DND-41 (cell line): ENCODE measurements around the gene SLC38A10.

ENCODE experiments used
- EZH2 ChIP-seq: IDR thresholded peaks from 3 replicates; pipeline ENCODE4 v1.6.1; 2012; ENCODE audit warnings: borderline replicate concordance, low read depth, mild to moderate bottlenecking, moderate library complexity, low read length, inconsistent platforms; ENCODE audit not compliant: severe bottlenecking
- TF ChIP-seq, protein P1 (sequence below): IDR thresholded peaks from 2 replicates; pipeline ENCODE4 v1.5.1; 2012; ENCODE audit warnings: borderline replicate concordance, low read length, moderate library complexity, mild to moderate bottlenecking; ENCODE audit not compliant: poor library complexity, severe bottlenecking; ENCODE audit errors: extremely low read depth

DNA sequence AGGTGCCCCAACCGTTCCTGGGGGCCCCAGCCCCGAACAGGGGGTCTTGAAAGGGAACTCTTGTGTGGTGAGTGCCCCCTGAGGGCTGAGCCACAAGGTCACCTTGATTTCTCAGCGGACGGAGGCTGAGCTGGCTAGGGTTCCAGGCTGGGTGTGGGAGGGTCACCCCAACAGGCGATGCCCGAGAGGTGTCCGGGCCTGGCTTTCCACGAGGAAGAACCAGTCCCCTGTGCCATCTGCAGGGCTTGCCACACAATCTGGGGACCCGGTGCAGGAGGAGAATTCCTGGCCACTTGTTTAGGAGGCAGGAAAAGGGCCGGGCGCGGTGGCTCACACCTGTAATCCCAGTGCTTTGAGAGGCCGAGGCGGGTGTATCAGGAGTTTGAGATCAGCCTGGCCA lies 16.8 kb upstream of the SLC38A10 start:
- TF ChIP-seq EZH2, result no peak
- TF ChIP-seq, protein P1, sequence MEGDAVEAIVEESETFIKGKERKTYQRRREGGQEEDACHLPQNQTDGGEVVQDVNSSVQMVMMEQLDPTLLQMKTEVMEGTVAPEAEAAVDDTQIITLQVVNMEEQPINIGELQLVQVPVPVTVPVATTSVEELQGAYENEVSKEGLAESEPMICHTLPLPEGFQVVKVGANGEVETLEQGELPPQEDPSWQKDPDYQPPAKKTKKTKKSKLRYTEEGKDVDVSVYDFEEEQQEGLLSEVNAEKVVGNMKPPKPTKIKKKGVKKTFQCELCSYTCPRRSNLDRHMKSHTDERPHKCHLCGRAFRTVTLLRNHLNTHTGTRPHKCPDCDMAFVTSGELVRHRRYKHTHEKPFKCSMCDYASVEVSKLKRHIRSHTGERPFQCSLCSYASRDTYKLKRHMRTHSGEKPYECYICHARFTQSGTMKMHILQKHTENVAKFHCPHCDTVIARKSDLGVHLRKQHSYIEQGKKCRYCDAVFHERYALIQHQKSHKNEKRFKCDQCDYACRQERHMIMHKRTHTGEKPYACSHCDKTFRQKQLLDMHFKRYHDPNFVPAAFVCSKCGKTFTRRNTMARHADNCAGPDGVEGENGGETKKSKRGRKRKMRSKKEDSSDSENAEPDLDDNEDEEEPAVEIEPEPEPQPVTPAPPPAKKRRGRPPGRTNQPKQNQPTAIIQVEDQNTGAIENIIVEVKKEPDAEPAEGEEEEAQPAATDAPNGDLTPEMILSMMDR, result no peak
